Measurements from ENCODE around the gene CHAD. TPM values are rescaled to one million over a fixed set of nuclear protein-coding genes. Genes with fewer than 3 reads are reported as not detected.

CHAD gene, protein sequence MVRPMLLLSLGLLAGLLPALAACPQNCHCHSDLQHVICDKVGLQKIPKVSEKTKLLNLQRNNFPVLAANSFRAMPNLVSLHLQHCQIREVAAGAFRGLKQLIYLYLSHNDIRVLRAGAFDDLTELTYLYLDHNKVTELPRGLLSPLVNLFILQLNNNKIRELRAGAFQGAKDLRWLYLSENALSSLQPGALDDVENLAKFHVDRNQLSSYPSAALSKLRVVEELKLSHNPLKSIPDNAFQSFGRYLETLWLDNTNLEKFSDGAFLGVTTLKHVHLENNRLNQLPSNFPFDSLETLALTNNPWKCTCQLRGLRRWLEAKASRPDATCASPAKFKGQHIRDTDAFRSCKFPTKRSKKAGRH
- total RNA-seq (2012; rRNA removed) = not detected in 2 replicates
- 0.03 TPM in 1 of 2 replicates, not detected in the other for polyA plus RNA-seq (2012; rRNA removed)
- polyA plus RNA-seq (2012; cell fraction: cytosol; rRNA removed) = 0.06 TPM in 1 of 2 replicates, not detected in the other
- not detected in 2 replicates for polyA plus RNA-seq (2012; cell fraction: nucleus; rRNA removed; ENCODE audit: low replicate concordance)
- not detected for Bru-seq, nascent RNA
- BruChase-seq, experiment 1, labeled RNA remaining after a 6-hour chase = not detected
- not detected for BruChase-seq, experiment 2, labeled RNA remaining after a 2-hour chase
- long read RNA-seq, partial matches to known transcripts = 0 of 4 reads
- long read RNA-seq, other reads (novel, unspliced or antisense) = 4 of 4 reads

DNA sequence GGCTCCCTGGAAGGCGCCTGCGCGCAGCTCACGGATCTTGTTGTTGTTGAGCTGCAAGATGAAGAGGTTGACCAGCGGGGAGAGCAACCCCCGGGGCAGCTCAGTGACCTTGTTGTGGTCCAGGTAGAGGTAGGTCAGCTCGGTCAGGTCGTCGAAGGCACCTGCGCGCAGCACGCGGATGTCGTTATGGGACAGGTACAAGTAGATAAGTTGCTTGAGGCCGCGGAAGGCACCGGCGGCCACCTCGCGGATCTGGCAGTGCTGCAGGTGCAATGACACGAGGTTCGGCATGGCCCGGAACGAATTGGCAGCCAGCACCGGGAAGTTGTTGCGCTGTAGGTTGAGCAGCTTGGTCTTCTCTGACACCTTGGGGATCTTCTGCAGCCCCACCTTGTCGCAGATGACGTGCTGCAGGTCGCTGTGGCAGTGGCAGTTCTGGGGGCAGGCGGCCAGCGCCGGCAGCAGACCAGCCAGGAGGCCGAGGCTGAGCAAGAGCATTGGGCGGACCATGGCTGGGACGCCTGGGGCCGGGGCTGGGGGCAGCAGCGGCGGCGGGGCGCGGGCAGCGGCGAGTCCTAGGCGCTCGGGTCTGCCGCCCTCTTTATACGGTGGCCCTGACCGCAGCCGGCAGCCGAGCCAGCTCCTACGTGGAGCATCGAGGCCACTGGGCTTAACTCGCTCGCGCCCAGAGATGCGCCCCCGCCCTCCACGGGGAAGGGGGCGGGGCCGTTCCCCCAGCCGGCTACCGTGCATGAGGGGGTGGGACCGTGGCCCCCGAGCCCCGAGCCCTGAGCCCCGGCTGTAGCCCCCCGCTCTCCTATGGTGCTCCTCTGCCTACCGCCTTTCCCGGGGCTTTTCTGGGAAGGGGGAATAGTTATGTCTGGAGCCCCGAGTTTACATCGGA is at the start of gene CHAD:
TSS of gene CHAD (minus strand) at position 577 of the 904 bp plus-strand sequence. CDS start at position 510, 67 bp downstream.
- Histone ChIP-seq H3K4me1 (ENCODE audit: control insufficient read depth, insufficient read depth, low read length) (peaks cover 2% of the 10 kb centered on the region), H3K56ac (ENCODE audit: extremely low read depth, insufficient read depth, low read length) (no peak within 1 kb of the TSS), H3K4me3 (ENCODE audit: insufficient read depth, low read depth, low read length) (no peak within 1 kb of the TSS), H3K9me1 (ENCODE audit: insufficient read depth, low read length) (no peaks in the 10 kb centered on the region), H3K27ac (ENCODE audit: insufficient read depth, low read length) (no peak within 1 kb of the TSS), H3K9ac (ENCODE audit: low read depth, low read length) (no peak within 1 kb of the TSS), H3K4ac (ENCODE audit: low read depth, low read length) (no peak within 1 kb of the TSS), H2BK15ac (ENCODE audit: low read depth, low read length) (no peak within 1 kb of the TSS), H4K91ac (ENCODE audit: insufficient read depth, low read depth, low read length) (no peak within 1 kb of the TSS), H2BK20ac (ENCODE audit: low read depth, low read length) (no peak within 1 kb of the TSS), H4K5ac (ENCODE audit: low read depth, low read length) (no peak within 1 kb of the TSS), H2BK120ac (ENCODE audit: low read depth, low read length) (no peak within 1 kb of the TSS), H3K4me2 (ENCODE audit: low read depth, low read length) (peak within 1 kb of the TSS; percentile 75), H2AFZ (replicated peaks; ENCODE audit: low read length, poor library complexity) (peak within 1 kb of the TSS; percentile 29), H3K9me3 (ENCODE audit: control insufficient read depth, insufficient read depth, low read length) (no peaks in the 10 kb centered on the region), H4K8ac (ENCODE audit: low read depth in 2 of 2, low read length in 2 of 2) (no peak within 1 kb of the TSS), H3K27me3 (ENCODE audit: control insufficient read depth, insufficient read depth, low read length) (peaks cover 27% of the 10 kb centered on the region), H3K23ac (ENCODE audit: low read depth, low read length) (no peak within 1 kb of the TSS), H2BK5ac (ENCODE audit: low read depth, low read length, poor library complexity, severe bottlenecking) (no peak within 1 kb of the TSS), H3K14ac (replicated peaks; ENCODE audit: low read depth, low read length) (no peak within 1 kb of the TSS), H3K36me3 (ENCODE audit: control insufficient read depth, insufficient read depth, low read length) (peaks cover 10% of the 10 kb centered on the region; the same call in 1 of the 2 replicates), H2AK9ac (replicated peaks; ENCODE audit: low read depth, low read length, poor library complexity) (no peak within 1 kb of the TSS), H3K18ac (ENCODE audit: low read depth, low read length) (no peak within 1 kb of the TSS), H3K79me1 (ENCODE audit: low read depth in 1 of 2, low read length in 2 of 2) (no peaks in the 10 kb centered on the region), H4K20me1 (ENCODE audit: insufficient read depth, low read length) (no peaks in the 10 kb centered on the region; the same call in 1 of the 2 replicates), H2AK5ac (ENCODE audit: low read depth, low read length) (no peak within 1 kb of the TSS)
- DNase-seq (no peak), ATAC-seq (ENCODE audit: low read depth) (peak; percentile 75)
- 33% methylated on average over 36 of the region's 71 CpGs; no CpG with 5 or more reads in 1 of the 2 experiments for WGBS, 2 experiments (ENCODE audit: extremely low coverage in 2 of 2, insufficient read length in 1 of 2)
- ChIA-PET POLR2A (ENCODE audit: unreplicated experiment) (interaction anchor here (0.7 kb wide), 1 partner anchor 1429 kb away, joined by 4 read pairs; no protein-coding TSS in a partner anchor), CTCF (interaction anchor here (0.6 kb wide), 1 partner anchor 8 kb away, joined by 3 read pairs; no protein-coding TSS in a partner anchor)
- intact Hi-C loops (cut with micrococcal nuclease) (no loop called here), in situ Hi-C loops (cut with MboI; ENCODE audit: low sequenced_read_pairs) (no loop called here), dilution Hi-C loops (cut with HindIII; ENCODE audit: low sequenced_read_pairs, unreplicated experiment) (no loop called here)
- no peak; the same call in 1 of the 2 replicates for TF ChIP-seq MAZ (IDR thresholded peaks at IDR 0.05; ENCODE audit: borderline replicate concordance, low read depth, low read length)
- TF ChIP-seq BHLHE40 (IDR thresholded peaks at IDR 0.05; ENCODE audit: low read depth, low read length) = no peak
- no peak for TF ChIP-seq CEBPB (IDR thresholded peaks at IDR 0.05; ENCODE audit: low read depth, low read length)
- TF ChIP-seq, protein P1, sequence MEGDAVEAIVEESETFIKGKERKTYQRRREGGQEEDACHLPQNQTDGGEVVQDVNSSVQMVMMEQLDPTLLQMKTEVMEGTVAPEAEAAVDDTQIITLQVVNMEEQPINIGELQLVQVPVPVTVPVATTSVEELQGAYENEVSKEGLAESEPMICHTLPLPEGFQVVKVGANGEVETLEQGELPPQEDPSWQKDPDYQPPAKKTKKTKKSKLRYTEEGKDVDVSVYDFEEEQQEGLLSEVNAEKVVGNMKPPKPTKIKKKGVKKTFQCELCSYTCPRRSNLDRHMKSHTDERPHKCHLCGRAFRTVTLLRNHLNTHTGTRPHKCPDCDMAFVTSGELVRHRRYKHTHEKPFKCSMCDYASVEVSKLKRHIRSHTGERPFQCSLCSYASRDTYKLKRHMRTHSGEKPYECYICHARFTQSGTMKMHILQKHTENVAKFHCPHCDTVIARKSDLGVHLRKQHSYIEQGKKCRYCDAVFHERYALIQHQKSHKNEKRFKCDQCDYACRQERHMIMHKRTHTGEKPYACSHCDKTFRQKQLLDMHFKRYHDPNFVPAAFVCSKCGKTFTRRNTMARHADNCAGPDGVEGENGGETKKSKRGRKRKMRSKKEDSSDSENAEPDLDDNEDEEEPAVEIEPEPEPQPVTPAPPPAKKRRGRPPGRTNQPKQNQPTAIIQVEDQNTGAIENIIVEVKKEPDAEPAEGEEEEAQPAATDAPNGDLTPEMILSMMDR (conservative IDR thresholded peaks at IDR 0.05; ENCODE audit: low read depth, low read length) = no peak
- TF ChIP-seq, protein P2, sequence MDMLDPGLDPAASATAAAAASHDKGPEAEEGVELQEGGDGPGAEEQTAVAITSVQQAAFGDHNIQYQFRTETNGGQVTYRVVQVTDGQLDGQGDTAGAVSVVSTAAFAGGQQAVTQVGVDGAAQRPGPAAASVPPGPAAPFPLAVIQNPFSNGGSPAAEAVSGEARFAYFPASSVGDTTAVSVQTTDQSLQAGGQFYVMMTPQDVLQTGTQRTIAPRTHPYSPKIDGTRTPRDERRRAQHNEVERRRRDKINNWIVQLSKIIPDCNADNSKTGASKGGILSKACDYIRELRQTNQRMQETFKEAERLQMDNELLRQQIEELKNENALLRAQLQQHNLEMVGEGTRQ (IDR thresholded peaks at IDR 0.05; ENCODE audit: low read depth, low read length) = no peak
- no peak for TF ChIP-seq RAD21 (IDR thresholded peaks at IDR 0.05; ENCODE audit: low read length)
- TF ChIP-seq CHD1 (IDR thresholded peaks at IDR 0.05; ENCODE audit: low read depth, low read length) = no peak
- no peak for TF ChIP-seq FOS (IDR thresholded peaks at IDR 0.05; ENCODE audit: low read depth, low read length)
- TF ChIP-seq, protein P3, sequence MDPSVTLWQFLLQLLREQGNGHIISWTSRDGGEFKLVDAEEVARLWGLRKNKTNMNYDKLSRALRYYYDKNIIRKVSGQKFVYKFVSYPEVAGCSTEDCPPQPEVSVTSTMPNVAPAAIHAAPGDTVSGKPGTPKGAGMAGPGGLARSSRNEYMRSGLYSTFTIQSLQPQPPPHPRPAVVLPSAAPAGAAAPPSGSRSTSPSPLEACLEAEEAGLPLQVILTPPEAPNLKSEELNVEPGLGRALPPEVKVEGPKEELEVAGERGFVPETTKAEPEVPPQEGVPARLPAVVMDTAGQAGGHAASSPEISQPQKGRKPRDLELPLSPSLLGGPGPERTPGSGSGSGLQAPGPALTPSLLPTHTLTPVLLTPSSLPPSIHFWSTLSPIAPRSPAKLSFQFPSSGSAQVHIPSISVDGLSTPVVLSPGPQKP (IDR thresholded peaks at IDR 0.05; ENCODE audit: borderline replicate concordance, low read depth, low read length) = no peak
- TF ChIP-seq RFX5 (IDR thresholded peaks at IDR 0.05; ENCODE audit: low read depth, low read length) = no peak
- BruUV-seq (replicated peaks) = no TSS peak
